HCT116 (cell line): ENCODE results near the gene RPL13.

ENCODE experiments used
- ATF3 ChIP-seq: IDR thresholded peaks from 2 replicates; pipeline ENCODE4 v1.6.1; 2012
- CEBPB ChIP-seq: IDR thresholded peaks from 2 replicates; pipeline ENCODE4 v1.6.1; 2012; ENCODE audit warnings: low read depth
- POLR2A ChIP-seq: IDR thresholded peaks from 2 replicates; pipeline ENCODE4 v1.7.0; 2011; ENCODE audit warnings: borderline replicate concordance; ENCODE audit not compliant: insufficient read depth, insufficient read length; ENCODE audit errors: extremely low read depth
- POLR2AphosphoS5 ChIP-seq: IDR thresholded peaks from 2 replicates; pipeline ENCODE4 v1.6.1; 2011; ENCODE audit warnings: mild to moderate bottlenecking, low read depth, low read length, moderate library complexity
- SP1 ChIP-seq: IDR thresholded peaks from 2 replicates; pipeline ENCODE4 v1.6.1; 2012; ENCODE audit warnings: low read depth
- ZFX ChIP-seq: fragments of 450-650 bp; IDR thresholded peaks from 2 replicates; pipeline ENCODE4 v1.6.1; 2017
- TF ChIP-seq, protein P1 (sequence below), 3 experiments: fragments of 200-600 bp in 1 of 3; sonication (generic) in 1 of 3; IDR thresholded peaks in 2 of 3; conservative IDR thresholded peaks in 1 of 3; 2 replicates each; pipeline ENCODE4 v1.5.1; 2012 to 2017; ENCODE audit warnings: low read depth in 2 of 3, low read length in 2 of 3, antibody characterized with exemption in 1 of 3, borderline replicate concordance in 1 of 3, control low read depth in 1 of 3, mild to moderate bottlenecking in 1 of 3, mixed read lengths in 1 of 3, mixed run types in 1 of 3, moderate library complexity in 1 of 3; ENCODE audit not compliant: insufficient read depth in 1 of 3

GRCh38 chr16:89545044-89545830 lies 15.2 kb upstream of the RPL13 start:
- TF ChIP-seq POLR2A (no peak), CEBPB (no peak), POLR2AphosphoS5 (no peak), ZFX (no peak), ATF3 (no peak), SP1 (no peak)
- TF ChIP-seq, protein P1, sequence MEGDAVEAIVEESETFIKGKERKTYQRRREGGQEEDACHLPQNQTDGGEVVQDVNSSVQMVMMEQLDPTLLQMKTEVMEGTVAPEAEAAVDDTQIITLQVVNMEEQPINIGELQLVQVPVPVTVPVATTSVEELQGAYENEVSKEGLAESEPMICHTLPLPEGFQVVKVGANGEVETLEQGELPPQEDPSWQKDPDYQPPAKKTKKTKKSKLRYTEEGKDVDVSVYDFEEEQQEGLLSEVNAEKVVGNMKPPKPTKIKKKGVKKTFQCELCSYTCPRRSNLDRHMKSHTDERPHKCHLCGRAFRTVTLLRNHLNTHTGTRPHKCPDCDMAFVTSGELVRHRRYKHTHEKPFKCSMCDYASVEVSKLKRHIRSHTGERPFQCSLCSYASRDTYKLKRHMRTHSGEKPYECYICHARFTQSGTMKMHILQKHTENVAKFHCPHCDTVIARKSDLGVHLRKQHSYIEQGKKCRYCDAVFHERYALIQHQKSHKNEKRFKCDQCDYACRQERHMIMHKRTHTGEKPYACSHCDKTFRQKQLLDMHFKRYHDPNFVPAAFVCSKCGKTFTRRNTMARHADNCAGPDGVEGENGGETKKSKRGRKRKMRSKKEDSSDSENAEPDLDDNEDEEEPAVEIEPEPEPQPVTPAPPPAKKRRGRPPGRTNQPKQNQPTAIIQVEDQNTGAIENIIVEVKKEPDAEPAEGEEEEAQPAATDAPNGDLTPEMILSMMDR (IDR thresholded peaks at IDR 0.05 in 2 of 3, conservative IDR thresholded peaks at IDR 0.05 in 1 of 3; ENCODE audit: borderline replicate concordance in 1 of 3, insufficient read depth in 1 of 3, low read depth in 2 of 3, low read length in 2 of 3), result no peak
